ENCODE results near the gene RNPS1. TPM values are rescaled to one million over a fixed set of nuclear protein-coding genes. Genes with fewer than 3 reads are reported as not detected.

Gene RNPS1
- total and polyA plus RNA-seq, 2 of the 4 experiments (the other 2 are of a cell fraction) = 57.5 to 192 TPM

GRCh38 chr16:2284797-2285576, 17.1 kb upstream of the RNPS1 start:
- ATAC-seq (ENCODE audit: low read depth) (no peak), DNase-seq (no peak)
- POLR2A ChIA-PET (ENCODE audit: unreplicated experiment) = no interaction called here
- intact Hi-C loops (cut with micrococcal nuclease) = no loop called here
- H2BK120ac ChIP-seq (ENCODE audit: low read depth, low read length) = no peak overlapping the region
- H3K4ac ChIP-seq (ENCODE audit: low read depth, low read length) = no peak overlapping the region
- H2BK5ac ChIP-seq (ENCODE audit: low read depth, low read length, poor library complexity, severe bottlenecking) = no peak overlapping the region
- H2BK20ac ChIP-seq (ENCODE audit: low read depth, low read length) = no peak overlapping the region
- H3K27me3 ChIP-seq (ENCODE audit: control insufficient read depth, insufficient read depth, low read length) = peaks cover 33% of the 10 kb centered on the region
- WGBS, 2 experiments (ENCODE audit: extremely low coverage in 2 of 2, insufficient read length in 1 of 2) = 70% methylated on average over 6 of the region's 35 CpGs; no CpG with 5 or more reads in 1 of the 2 experiments
- TF ChIP-seq SMC3 (IDR thresholded peaks at IDR 0.05; ENCODE audit: low read depth, low read length) (no peak), CEBPB (IDR thresholded peaks at IDR 0.05; ENCODE audit: low read depth, low read length) (no peak), NFE2L2 (IDR thresholded peaks at IDR 0.05; ENCODE audit: low read depth, low read length) (no peak), MXI1 (IDR thresholded peaks at IDR 0.05; ENCODE audit: borderline replicate concordance, low read depth, low read length) (no peak), CHD1 (IDR thresholded peaks at IDR 0.05; ENCODE audit: low read depth, low read length) (no peak), MAFK (IDR thresholded peaks at IDR 0.05; ENCODE audit: low read depth, low read length) (no peak), BHLHE40 (IDR thresholded peaks at IDR 0.05; ENCODE audit: low read depth, low read length) (no peak), RAD21 (IDR thresholded peaks at IDR 0.05; ENCODE audit: low read length) (no peak), MAZ (IDR thresholded peaks at IDR 0.05; ENCODE audit: borderline replicate concordance, low read depth, low read length) (no peak), RCOR1 (IDR thresholded peaks at IDR 0.05; ENCODE audit: insufficient replicate concordance, low read length) (no peak), POLR2A (IDR thresholded peaks at IDR 0.05; ENCODE audit: low read depth, low read length) (no peak), CTCF (conservative IDR thresholded peaks at IDR 0.05; ENCODE audit: low read depth, low read length) (no peak), USF2 (IDR thresholded peaks at IDR 0.05; ENCODE audit: low read depth, low read length) (no peak)
- H2BK15ac ChIP-seq (ENCODE audit: low read depth, low read length) = no peak overlapping the region
- H2AFZ ChIP-seq (replicated peaks; ENCODE audit: low read length, poor library complexity) = no peak overlapping the region
- H3K79me1 ChIP-seq (ENCODE audit: low read depth in 1 of 2, low read length in 2 of 2) = no peaks in the 10 kb centered on the region
- CTCF ChIA-PET = no interaction called here
- no peak overlapping the region for H3K4me2 ChIP-seq (ENCODE audit: low read depth, low read length)
- no TSS peak for BruUV-seq (replicated peaks)
- no peaks in the 10 kb centered on the region for H4K20me1 ChIP-seq (ENCODE audit: insufficient read depth, low read length)
- no peak overlapping the region for H3K14ac ChIP-seq (replicated peaks; ENCODE audit: low read depth, low read length)
- in situ Hi-C loops (cut with MboI; ENCODE audit: low sequenced_read_pairs) = no loop called here
- no peak overlapping the region for H2AK9ac ChIP-seq (replicated peaks; ENCODE audit: low read depth, low read length, poor library complexity)
- H3K36me3 ChIP-seq (ENCODE audit: control insufficient read depth, insufficient read depth, low read length) = no peaks in the 10 kb centered on the region
- H3K9me1 ChIP-seq (ENCODE audit: insufficient read depth, low read length) = no peaks in the 10 kb centered on the region
- no peak overlapping the region for H3K56ac ChIP-seq (ENCODE audit: extremely low read depth, insufficient read depth, low read length)
- no peaks in the 10 kb centered on the region for H3K9me3 ChIP-seq (ENCODE audit: control insufficient read depth, insufficient read depth, low read length)
- H3K23ac ChIP-seq (ENCODE audit: low read depth, low read length) = no peak overlapping the region
- H3K27ac ChIP-seq (ENCODE audit: insufficient read depth, low read length) = no peak overlapping the region
- H3K4me3 ChIP-seq (ENCODE audit: insufficient read depth, low read depth, low read length) = no peak overlapping the region
- H2AK5ac ChIP-seq (ENCODE audit: low read depth, low read length) = no peak overlapping the region
- dilution Hi-C loops (cut with HindIII; ENCODE audit: low sequenced_read_pairs, unreplicated experiment) = no loop called here
- no peak overlapping the region for H4K5ac ChIP-seq (ENCODE audit: low read depth, low read length)
- H3K18ac ChIP-seq (ENCODE audit: low read depth, low read length) = no peak overlapping the region
- H4K8ac ChIP-seq (ENCODE audit: low read depth in 2 of 2, low read length in 2 of 2) = no peak overlapping the region
- no peak overlapping the region for H3K9ac ChIP-seq (ENCODE audit: low read depth, low read length)
- no peaks in the 10 kb centered on the region for H3K4me1 ChIP-seq (ENCODE audit: control insufficient read depth, insufficient read depth, low read length)
- no peak overlapping the region for H4K91ac ChIP-seq (ENCODE audit: insufficient read depth, low read depth, low read length)

All from IMR-90 (cell line).